Upper lobe of right lung (tissue), 1 donor: ENCODE results near the gene OR2K2. TPM values are rescaled to one million over a fixed set of nuclear protein-coding genes. Genes with fewer than 3 reads are reported as not detected.
"Not testable (repeated sequence)": the region's sequence is repeated elsewhere in the genome, so short reads cannot be mapped to it uniquely, and the experiment has no call there.

Experiments used
- ATAC-seq: fragments of 200-7000 bp; cut with Tn5 transposase; one replicate; pipeline ENCODE4 v1.9.1; 2020; ENCODE audit warnings: mild to moderate bottlenecking, moderate library complexity
- DNase-seq: peaks from one replicate; pipeline ENCODE4 v3.0.0-alpha.2; 2020
- H3K27ac ChIP-seq: fragments of 200-600 bp; one replicate; pipeline ENCODE4 v1.8.0; 2022
- H3K27me3 ChIP-seq: fragments of 200-600 bp; one replicate; pipeline ENCODE4 v1.8.0; 2022; ENCODE audit warnings: mild to moderate bottlenecking
- H3K36me3 ChIP-seq: fragments of 200-600 bp; one replicate; pipeline ENCODE4 v1.8.0; 2022
- H3K4me1 ChIP-seq: fragments of 200-600 bp; one replicate; pipeline ENCODE4 v1.8.0; 2022
- H3K4me3 ChIP-seq: fragments of 200-600 bp; one replicate; pipeline ENCODE4 v1.8.0; 2022; ENCODE audit warnings: mild to moderate bottlenecking
- H3K9me3 ChIP-seq: fragments of 200-600 bp; one replicate; pipeline ENCODE4 v1.8.0; 2022
- CTCF ChIP-seq: fragments of 200-600 bp; IDR thresholded peaks from one replicate; pipeline ENCODE4 v1.8.0; 2022; ENCODE audit warnings: antibody characterized with exemption
- intact Hi-C: fragments of 100-400 bp; cut with DNase I; formaldehyde crosslinking; loops from one replicate; pipeline ENCODE4 v1.11.0; 2022
- total RNA-seq: library from RNA; stranded (reverse); fragmentation: NEBNext Ultra II Directional; extraction: Animal tissue kit (Norgen Biotek cat#: 25700); gene quantifications from one replicate; pipeline ENCODE4 v1.2.1, GENCODE V29; 2021
- donor health status: DM: no; HTN: yes; CAD: no; lungs with severe emphysema.

The OR2K2 gene
- total RNA-seq, 1 donor from 2014 or later = not detected

GRCh38 chr9:111349766-111350165 is 19.7 kb upstream of the OR2K2 start:
- no peak for DNase-seq
- H3K4me3 ChIP-seq = no peak overlapping the region
- intact Hi-C loops = no loop called here
- no peak for ATAC-seq
- H3K9me3 ChIP-seq = no peaks in the 10 kb centered on the region
- no peaks in the 10 kb centered on the region for H3K4me1 ChIP-seq
- no peak overlapping the region for H3K27ac ChIP-seq
- no peaks in the 10 kb centered on the region for H3K36me3 ChIP-seq
- H3K27me3 ChIP-seq = no peaks in the 10 kb centered on the region
- TF ChIP-seq CTCF = no peak

- intact Hi-C loops = no loop called here
- DNase-seq (no peak), ATAC-seq (peak; percentile 58)
- Histone ChIP-seq H3K27ac (no peak overlapping the region), H3K4me1 (no peaks in the 10 kb centered on the region), H3K27me3 (no peaks in the 10 kb centered on the region), H3K4me3 (no peak overlapping the region), H3K36me3 (no peaks in the 10 kb centered on the region), H3K9me3 (no peaks in the 10 kb centered on the region)
- no peak for TF ChIP-seq CTCF
Observed at GRCh38 chr9:111348821-111349271, 18.8 kb upstream of the OR2K2 start.

- intact Hi-C loops, ATAC-seq, H3K4me1 ChIP-seq, H3K27ac ChIP-seq, H3K27me3 ChIP-seq, DNase-seq, H3K4me3 ChIP-seq, H3K36me3 ChIP-seq, H3K9me3 ChIP-seq: not testable (repeated sequence)
Observed at GRCh38 chr9:111334318-111334863, 4.4 kb upstream of the OR2K2 start.

DNA sequence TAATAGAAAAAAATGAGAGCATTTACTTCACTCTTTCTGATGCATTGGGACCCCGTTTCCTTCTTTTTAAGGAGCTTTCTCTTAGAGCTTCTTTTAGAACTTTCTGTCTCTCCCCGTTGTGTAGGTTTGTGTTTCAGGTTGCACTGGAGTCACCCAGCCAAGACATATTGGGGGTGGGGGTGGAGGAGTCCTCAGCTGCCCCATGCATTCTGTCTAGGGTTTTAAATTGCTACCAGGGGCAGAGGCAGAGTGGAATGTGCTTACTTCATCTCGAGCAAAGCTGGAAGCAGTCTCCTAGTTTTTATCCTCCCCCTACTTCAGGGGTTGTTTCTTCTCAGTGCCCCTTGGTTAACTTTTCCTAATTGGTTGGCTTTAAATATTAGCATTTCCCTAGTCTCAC is 9.4 kb downstream of the OR2K2 start:
- intact Hi-C loops = no loop called here
- no peaks in the 10 kb centered on the region for H3K4me1 ChIP-seq
- H3K36me3 ChIP-seq = no peaks in the 10 kb centered on the region
- ATAC-seq (no peak), DNase-seq (no peak)
- no peaks in the 10 kb centered on the region for H3K27me3 ChIP-seq
- no peak overlapping the region for H3K27ac ChIP-seq
- no peaks in the 10 kb centered on the region for H3K9me3 ChIP-seq
- no peak overlapping the region for H3K4me3 ChIP-seq
- TF ChIP-seq CTCF = no peak

GRCh38 chr9:111316796-111317195 is 13.2 kb downstream of the OR2K2 start:
- ATAC-seq = no peak
- no peak for TF ChIP-seq CTCF

GRCh38 chr9:111305914-111306313 is 24.1 kb downstream of the OR2K2 start:
- Histone ChIP-seq H3K4me3 (no peak overlapping the region), H3K27ac (no peak overlapping the region), H3K36me3 (no peaks in the 10 kb centered on the region), H3K9me3 (no peaks in the 10 kb centered on the region), H3K4me1 (no peaks in the 10 kb centered on the region), H3K27me3 (no peaks in the 10 kb centered on the region)
- DNase-seq = no peak
- ATAC-seq = no peak
- TF ChIP-seq CTCF = no peak
- intact Hi-C loops = no loop called here

More at GRCh38 chr9:111316796-111317195, 13.2 kb downstream of the OR2K2 start:
- no peak overlapping the region for H3K27ac ChIP-seq
- H3K4me3 ChIP-seq = no peak overlapping the region
- no peaks in the 10 kb centered on the region for H3K4me1 ChIP-seq
- no peaks in the 10 kb centered on the region for H3K36me3 ChIP-seq
- no peaks in the 10 kb centered on the region for H3K9me3 ChIP-seq
- intact Hi-C loops = no loop called here
- H3K27me3 ChIP-seq = no peaks in the 10 kb centered on the region
- no peak for DNase-seq

DNA sequence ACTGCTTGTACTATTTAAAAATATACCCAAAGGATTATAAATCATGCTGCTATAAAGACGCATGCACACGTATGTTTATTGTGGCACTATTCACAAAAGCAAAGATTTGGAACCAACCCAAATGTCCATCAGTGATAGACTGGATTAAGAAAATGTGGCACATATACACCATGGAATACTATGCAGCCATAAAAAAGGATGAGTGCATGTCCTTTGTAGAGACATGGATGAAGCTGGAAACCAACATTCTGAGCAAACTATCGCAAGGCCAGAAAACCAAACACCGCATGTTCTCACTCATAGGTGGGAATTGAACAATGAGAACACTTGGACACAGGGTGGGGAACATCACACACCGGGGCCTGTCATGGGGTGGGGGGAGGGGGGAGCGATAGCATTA is 26.0 kb downstream of the OR2K2 start:
- H3K4me3 ChIP-seq, ATAC-seq, H3K4me1 ChIP-seq, intact Hi-C loops, H3K27me3 ChIP-seq, DNase-seq, H3K36me3 ChIP-seq, H3K9me3 ChIP-seq, H3K27ac ChIP-seq: not testable (repeated sequence)
